UCSD-AML1 (cell line): Measurements from ENCODE around the gene SLC5A1.
"Not testable (repeated sequence)": the region's sequence is repeated elsewhere in the genome, so short reads cannot be mapped to it uniquely, and the experiment has no call there.

Experiments used
- DNase-seq: peaks from one replicate; lab custom pipeline; 2025; ENCODE audit not compliant: unreplicated experiment; lab: John Stamatoyannopoulos, UW

Gene SLC5A1

GRCh38 chr22:32142600-32142999 is 99.5 kb downstream of the SLC5A1 start:
- no peak for DNase-seq

- peak; percentile 27 for DNase-seq
These were observed 101.6 kb downstream of the SLC5A1 start for GRCh38 chr22:32144496-32145274.

GRCh38 chr22:32147128-32147527 is 104.1 kb downstream of the SLC5A1 start:
- DNase-seq: not testable (repeated sequence)

- not testable (repeated sequence) for DNase-seq
These were observed 105.3 kb downstream of the SLC5A1 start for GRCh38 chr22:32148372-32148771.

GRCh38 chr22:32150647-32151046 is 107.6 kb downstream of the SLC5A1 start:
- DNase-seq: not testable (repeated sequence)

GRCh38 chr22:32151641-32152040 is 108.6 kb downstream of the SLC5A1 start:
- not testable (repeated sequence) for DNase-seq

GRCh38 chr22:32154727-32155126 is 111.7 kb downstream of the SLC5A1 start:
- DNase-seq: not testable (repeated sequence)

- DNase-seq: not testable (repeated sequence)
These were observed 114.6 kb downstream of the SLC5A1 start for GRCh38 chr22:32157632-32158031.

- DNase-seq: no peak
These were observed 115.9 kb downstream of the SLC5A1 start, which contains the start of gene C22orf42 for GRCh38 chr22:32158712-32159533. TSS of gene C22orf42 (minus strand) at chr22:32159303. CDS start at chr22:32159215, 88 bp downstream.

- DNase-seq: not testable (repeated sequence)
These were observed 117.3 kb downstream of the SLC5A1 start for GRCh38 chr22:32160411-32160810.
